Epithelial cell of proximal tubule (primary cell): Measurements from ENCODE around the gene SPN. TPM values are rescaled to one million over a fixed set of nuclear protein-coding genes. Genes with fewer than 3 reads are reported as not detected.

Experiments used
- DNase-seq: peaks from one replicate; pipeline ENCODE4 v3.0.0-alpha.2; 2011; ENCODE audit warnings: low read depth
- H3K4me3 ChIP-seq: 2 replicates; pipeline ENCODE4 v1.5.1; 2011; ENCODE audit warnings: low read depth, mild to moderate bottlenecking, low read length
- total RNA-seq: library from RNA; depleted of rRNA; stranded (reverse); fragments of >200 nt; gene quantifications from 2 replicates; pipeline ENCODE4 v1.2.3, GENCODE V29; 2015
- TF ChIP-seq, protein P1 (sequence below): conservative IDR thresholded peaks from 2 replicates; pipeline ENCODE4 v1.5.1; 2012; ENCODE audit warnings: low read depth, mild to moderate bottlenecking, low read length

The SPN gene
- total RNA-seq, 1 donor from 2014 or later, result not detected

DNA sequence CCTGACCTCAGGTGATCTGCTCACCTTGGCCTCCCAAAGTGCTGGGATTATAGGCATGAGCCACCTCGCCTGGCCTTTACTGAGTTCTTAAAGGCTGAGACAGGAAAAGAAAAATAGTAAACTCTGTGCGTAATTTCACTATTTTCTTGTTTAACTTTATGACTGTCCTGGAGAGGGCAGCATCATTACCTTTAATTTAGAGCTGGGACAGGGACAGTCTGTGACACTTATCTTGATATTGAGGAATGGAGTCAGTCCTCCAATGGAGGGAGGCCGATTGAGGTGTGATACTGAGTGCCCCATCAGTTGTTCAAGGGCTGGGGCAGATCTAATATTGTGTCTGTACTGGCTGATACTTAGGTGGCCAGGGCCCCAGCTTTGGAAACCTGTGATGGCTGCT is 21.5 kb upstream of the SPN start:
- TF ChIP-seq, protein P1, sequence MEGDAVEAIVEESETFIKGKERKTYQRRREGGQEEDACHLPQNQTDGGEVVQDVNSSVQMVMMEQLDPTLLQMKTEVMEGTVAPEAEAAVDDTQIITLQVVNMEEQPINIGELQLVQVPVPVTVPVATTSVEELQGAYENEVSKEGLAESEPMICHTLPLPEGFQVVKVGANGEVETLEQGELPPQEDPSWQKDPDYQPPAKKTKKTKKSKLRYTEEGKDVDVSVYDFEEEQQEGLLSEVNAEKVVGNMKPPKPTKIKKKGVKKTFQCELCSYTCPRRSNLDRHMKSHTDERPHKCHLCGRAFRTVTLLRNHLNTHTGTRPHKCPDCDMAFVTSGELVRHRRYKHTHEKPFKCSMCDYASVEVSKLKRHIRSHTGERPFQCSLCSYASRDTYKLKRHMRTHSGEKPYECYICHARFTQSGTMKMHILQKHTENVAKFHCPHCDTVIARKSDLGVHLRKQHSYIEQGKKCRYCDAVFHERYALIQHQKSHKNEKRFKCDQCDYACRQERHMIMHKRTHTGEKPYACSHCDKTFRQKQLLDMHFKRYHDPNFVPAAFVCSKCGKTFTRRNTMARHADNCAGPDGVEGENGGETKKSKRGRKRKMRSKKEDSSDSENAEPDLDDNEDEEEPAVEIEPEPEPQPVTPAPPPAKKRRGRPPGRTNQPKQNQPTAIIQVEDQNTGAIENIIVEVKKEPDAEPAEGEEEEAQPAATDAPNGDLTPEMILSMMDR, result peak; percentile 33
- no peak for DNase-seq
- no peak overlapping the region for H3K4me3 ChIP-seq

DNA sequence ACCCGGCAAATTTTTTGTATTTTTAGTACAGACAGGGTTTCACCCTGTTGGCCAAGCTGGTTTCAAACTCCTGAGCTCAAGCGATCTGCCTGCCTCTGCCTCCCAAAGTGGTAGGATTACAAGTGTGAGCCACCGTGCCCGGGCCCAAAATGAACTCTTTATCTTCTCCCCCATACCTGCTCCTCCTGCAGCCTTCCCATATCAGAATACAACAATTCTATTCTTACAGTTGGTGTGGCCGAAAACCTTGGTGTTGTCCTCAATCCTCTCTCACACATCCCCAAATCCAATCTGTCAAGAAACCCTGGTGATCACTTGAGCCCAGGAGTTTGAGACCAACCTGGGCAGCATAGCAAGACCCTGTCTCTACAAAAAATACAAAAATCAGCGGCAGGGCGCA is 19.5 kb upstream of the SPN start:
- DNase-seq, result no peak
- no peak overlapping the region for H3K4me3 ChIP-seq
- TF ChIP-seq, protein P1, result no peak

- DNase-seq, result no peak
- H3K4me3 ChIP-seq, result no peak overlapping the region
- TF ChIP-seq, protein P1, result no peak
Measured at GRCh38 chr16:29644338-29644857, 18.6 kb upstream of the SPN start.

DNA sequence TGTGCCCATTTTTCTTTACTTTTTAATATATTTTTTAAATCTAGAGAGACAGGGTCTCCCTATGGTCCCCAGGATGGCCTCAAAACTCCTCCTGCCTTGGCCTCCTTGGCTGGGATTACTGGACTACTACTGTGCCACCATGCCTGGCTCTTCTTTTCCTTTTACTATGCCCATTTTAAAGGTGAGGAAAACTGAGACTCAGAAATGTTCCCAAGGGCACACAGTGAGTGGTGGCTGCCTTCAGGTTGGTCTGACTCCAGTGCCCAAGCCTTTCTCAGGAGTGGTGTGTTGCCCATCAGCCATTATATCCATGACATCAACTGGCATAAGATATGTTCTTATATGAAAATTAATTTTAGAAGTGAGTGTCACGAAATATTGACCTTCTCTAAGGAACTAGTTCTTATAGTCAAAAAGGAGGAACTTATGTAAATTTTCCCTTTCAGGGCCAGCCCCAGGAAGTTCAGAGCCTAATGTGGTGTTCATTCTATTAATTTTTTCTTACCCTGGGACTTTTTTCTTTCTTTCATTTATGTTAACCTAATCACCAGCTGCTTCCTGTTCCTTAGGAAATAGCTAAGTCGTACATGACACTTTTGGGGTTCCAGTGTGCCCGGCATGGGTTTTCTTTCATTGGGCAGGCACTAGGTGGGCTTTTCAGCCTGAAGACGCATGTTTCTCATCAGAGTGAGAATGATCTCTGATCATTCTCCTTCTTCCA is 17.9 kb upstream of the SPN start:
- TF ChIP-seq, protein P1, result no peak

DNA sequence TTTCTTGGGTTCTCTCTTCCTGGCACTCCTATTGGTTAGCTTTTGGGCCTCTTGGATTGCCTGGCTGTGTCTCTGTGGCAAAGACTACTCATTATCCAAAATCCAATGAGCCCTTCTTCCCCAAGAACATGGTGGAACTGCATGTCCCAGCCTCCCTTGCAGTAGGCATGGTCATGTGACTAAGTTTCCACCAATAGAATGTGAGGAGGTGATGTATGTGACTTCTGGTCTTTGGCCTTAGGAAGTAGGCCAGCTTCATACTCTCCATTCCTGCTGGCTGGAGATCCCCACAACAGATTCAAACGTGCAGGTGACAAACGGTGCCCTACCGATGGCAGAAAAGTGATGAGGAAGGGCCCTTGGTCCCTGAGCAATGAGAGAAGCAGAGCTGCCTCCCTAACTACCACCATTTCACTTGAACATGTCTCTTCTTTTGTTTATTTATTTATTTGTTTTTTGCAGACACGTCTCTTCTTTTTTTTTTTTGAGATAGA is 17.3 kb upstream of the SPN start:
- H3K4me3 ChIP-seq, result no peak overlapping the region
- DNase-seq, result no peak
- TF ChIP-seq, protein P1, result no peak

More for the DNA sequence above, 17.9 kb upstream of the SPN start:
- H3K4me3 ChIP-seq, result no peak overlapping the region
- no peak for DNase-seq

DNA sequence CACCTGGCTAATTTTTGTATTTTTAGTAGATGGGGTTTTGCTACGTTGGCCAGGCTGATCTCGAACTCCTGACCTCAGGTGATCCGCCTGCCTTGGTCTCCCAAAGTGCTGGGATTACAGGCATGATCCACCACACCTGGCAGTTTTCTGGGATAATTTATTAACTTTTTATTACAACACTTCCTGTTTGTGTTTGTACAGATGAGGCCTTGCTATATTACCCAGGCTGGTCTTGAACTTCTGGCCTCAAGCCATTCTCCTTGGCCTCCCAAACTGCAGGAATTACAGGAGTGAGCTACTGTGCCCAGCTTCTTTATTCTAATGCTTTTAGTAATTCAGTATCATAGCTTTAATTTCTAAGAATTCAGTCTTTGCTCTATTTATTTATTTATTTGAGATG is 16.1 kb upstream of the SPN start:
- no peak for DNase-seq
- TF ChIP-seq, protein P1, result no peak
- no peak overlapping the region for H3K4me3 ChIP-seq
